Measurements from ENCODE around the gene REPIN1. TPM values are rescaled to one million over a fixed set of nuclear protein-coding genes. Genes with fewer than 3 reads are reported as not detected.

Gene REPIN1
- polyA plus RNA-seq, 1 of the 3 experiments (the other 2 are of a cell fraction), result 91.6 TPM

DNA sequence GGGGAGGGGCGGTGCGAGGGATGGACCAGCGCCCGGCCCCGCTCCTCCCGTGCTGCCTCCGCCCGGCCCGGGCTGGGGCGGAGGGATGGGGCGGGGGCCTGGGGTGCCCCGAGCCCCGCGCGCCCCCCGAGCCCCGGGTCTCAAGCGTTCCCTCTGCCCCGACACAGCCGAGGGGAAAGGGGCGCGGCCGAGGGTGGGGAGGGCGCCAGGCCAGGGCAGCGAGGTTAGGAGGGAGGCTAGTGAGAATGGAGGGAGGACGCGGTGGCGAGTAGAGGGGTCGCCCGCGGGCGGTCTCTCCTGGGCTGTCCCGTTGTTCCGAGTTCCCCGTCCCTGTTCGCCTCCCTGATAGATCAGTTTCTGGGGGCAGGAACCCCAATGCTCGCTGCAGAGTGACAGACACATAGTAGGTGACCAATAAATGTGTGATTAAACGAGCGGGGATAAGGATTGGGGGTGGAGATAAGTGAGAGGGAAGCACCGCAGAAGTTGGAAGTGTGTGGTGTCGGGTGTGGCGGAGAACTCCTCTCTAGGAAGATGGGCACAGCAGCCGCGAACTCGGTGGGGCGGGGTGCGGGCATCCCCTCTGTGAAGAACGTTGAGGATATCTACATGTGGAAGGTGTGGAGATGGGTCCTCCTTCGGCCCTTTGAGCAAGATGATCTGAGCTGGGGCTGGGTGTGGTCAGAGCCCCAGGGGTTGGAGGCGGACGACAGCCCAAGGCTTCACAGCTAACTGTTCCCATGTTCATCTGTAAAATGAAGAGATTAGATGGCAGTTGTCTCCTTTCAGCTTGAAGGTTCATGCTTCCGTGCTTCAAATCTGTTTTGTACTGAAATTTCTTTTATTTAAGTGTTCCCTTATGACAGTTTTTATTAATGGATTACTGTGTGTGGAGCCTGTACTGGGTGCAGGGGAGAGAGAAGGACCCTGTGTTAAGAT is 11.1 kb downstream of the REPIN1 start:
- CTCF ChIA-PET, result interaction anchor here (0.9 to 3.6 kb wide), 5 partner anchors 11 to 42 kb away, joined by 3 to 15 read pairs (median 3); partner anchors contain the start of gene REPIN1

DNA sequence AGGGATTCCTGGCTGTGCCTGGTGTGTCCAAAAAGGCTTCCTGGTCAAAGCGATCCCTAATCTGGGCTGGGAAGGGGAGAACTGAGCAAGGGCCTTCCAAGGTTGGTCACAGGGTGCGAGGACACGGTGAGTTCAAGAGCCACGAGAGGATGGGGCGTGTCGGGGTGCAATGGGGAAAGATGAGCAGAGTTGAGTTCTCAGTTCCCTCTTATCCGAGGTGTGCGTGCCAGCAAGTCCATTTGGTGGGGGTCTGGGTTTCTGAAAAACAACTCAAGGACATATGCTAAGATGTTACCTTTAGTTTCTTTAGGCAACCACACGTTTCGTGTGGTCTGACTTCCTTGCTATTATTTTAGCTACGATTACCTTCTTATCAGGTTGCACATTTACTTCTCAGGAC is 11.8 kb downstream of the REPIN1 start:
- TF ChIP-seq, protein P1, sequence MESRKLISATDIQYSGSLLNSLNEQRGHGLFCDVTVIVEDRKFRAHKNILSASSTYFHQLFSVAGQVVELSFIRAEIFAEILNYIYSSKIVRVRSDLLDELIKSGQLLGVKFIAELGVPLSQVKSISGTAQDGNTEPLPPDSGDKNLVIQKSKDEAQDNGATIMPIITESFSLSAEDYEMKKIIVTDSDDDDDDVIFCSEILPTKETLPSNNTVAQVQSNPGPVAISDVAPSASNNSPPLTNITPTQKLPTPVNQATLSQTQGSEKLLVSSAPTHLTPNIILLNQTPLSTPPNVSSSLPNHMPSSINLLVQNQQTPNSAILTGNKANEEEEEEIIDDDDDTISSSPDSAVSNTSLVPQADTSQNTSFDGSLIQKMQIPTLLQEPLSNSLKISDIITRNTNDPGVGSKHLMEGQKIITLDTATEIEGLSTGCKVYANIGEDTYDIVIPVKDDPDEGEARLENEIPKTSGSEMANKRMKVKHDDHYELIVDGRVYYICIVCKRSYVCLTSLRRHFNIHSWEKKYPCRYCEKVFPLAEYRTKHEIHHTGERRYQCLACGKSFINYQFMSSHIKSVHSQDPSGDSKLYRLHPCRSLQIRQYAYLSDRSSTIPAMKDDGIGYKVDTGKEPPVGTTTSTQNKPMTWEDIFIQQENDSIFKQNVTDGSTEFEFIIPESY (IDR thresholded peaks at IDR 0.05; ENCODE audit: borderline replicate concordance, low read depth), result no peak
- TF ChIP-seq RXRA (IDR thresholded peaks at IDR 0.05; ENCODE audit: borderline replicate concordance, low read depth), result no peak
- TF ChIP-seq TEAD4 (IDR thresholded peaks at IDR 0.05; ENCODE audit: borderline replicate concordance, insufficient read depth), result no peak
- no peak for TF ChIP-seq RCOR1 (IDR thresholded peaks at IDR 0.05; ENCODE audit: low read length)
- TF ChIP-seq, protein P2, sequence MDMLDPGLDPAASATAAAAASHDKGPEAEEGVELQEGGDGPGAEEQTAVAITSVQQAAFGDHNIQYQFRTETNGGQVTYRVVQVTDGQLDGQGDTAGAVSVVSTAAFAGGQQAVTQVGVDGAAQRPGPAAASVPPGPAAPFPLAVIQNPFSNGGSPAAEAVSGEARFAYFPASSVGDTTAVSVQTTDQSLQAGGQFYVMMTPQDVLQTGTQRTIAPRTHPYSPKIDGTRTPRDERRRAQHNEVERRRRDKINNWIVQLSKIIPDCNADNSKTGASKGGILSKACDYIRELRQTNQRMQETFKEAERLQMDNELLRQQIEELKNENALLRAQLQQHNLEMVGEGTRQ (IDR thresholded peaks at IDR 0.05; ENCODE audit: borderline replicate concordance, low read depth, low read length), result no peak
- TF ChIP-seq, protein P3, sequence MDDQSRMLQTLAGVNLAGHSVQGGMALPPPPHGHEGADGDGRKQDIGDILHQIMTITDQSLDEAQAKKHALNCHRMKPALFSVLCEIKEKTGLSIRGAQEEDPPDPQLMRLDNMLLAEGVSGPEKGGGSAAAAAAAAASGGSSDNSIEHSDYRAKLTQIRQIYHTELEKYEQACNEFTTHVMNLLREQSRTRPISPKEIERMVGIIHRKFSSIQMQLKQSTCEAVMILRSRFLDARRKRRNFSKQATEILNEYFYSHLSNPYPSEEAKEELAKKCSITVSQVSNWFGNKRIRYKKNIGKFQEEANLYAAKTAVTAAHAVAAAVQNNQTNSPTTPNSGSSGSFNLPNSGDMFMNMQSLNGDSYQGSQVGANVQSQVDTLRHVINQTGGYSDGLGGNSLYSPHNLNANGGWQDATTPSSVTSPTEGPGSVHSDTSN (IDR thresholded peaks at IDR 0.05), result no peak
- TF ChIP-seq TAF1 (IDR thresholded peaks at IDR 0.05; ENCODE audit: borderline replicate concordance, low read depth, low read length), result no peak
- no peak for TF ChIP-seq MXI1 (IDR thresholded peaks at IDR 0.05; ENCODE audit: low read depth, low read length)
- TF ChIP-seq, protein P4, sequence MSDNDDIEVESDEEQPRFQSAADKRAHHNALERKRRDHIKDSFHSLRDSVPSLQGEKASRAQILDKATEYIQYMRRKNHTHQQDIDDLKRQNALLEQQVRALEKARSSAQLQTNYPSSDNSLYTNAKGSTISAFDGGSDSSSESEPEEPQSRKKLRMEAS (IDR thresholded peaks at IDR 0.05; ENCODE audit: low read depth), result no peak
- TF ChIP-seq SIN3A (IDR thresholded peaks at IDR 0.05; ENCODE audit: borderline replicate concordance, low read depth, low read length), result no peak
- no peak overlapping the region for H3K27ac ChIP-seq (ENCODE audit: low read depth in 2 of 2, low read length in 1 of 2)
- peaks cover 8% of the 10 kb centered on the region; the same call in 1 of the 2 replicates for H4K20me1 ChIP-seq (ENCODE audit: insufficient read depth)
- DNase-seq, result no peak
- H2AFZ ChIP-seq (ENCODE audit: low read depth), result no peak overlapping the region
- no peaks in the 10 kb centered on the region for H3K9me3 ChIP-seq
- peak overlapping the region; percentile 95 for H3K9ac ChIP-seq
- H3K4me3 ChIP-seq (ENCODE audit: low read depth in 2 of 2, low read length in 1 of 2), result peak overlapping the region; percentile 61 to 99
- ChIA-PET CTCF (interaction anchor here (0.6 to 3.6 kb wide), 5 partner anchors 11 to 41 kb away, joined by 3 to 15 read pairs (median 3); partner anchors contain the start of gene REPIN1), POLR2A (interaction anchor here (1.5 to 2.0 kb wide), 2 partner anchors 10 to 12 kb away, joined by 4 to 11 read pairs; partner anchors contain the start of gene REPIN1)
- H3K4me2 ChIP-seq, result peak overlapping the region; percentile 93
- H3F3A ChIP-seq (replicated peaks; ENCODE audit: insufficient read depth), result peaks cover 30% of the 10 kb centered on the region
- H3K27me3 ChIP-seq (ENCODE audit: insufficient read depth), result no peaks in the 10 kb centered on the region
- peaks cover 4 to 7% of the 10 kb centered on the region in 2 experiments for H3K36me3 ChIP-seq (replicated peaks in 1 of 2; ENCODE audit: control insufficient read depth in 1 of 2, insufficient read depth in 2 of 2, low read length in 1 of 2)
- H3K4me1 ChIP-seq (ENCODE audit: control insufficient read depth in 1 of 2, insufficient read depth in 2 of 2, low read depth in 1 of 2, low read length in 1 of 2), result peaks cover 0 to 58% of the 10 kb centered on the region in 2 experiments; a peak in 2 of 4 replicates
- WGBS (ENCODE audit: low lambda C conversion rate), result 93% methylated on average over 11 of the region's 11 CpGs
- H3K79me2 ChIP-seq (ENCODE audit: insufficient read depth), result peaks cover 44% of the 10 kb centered on the region; the same call in 1 of the 2 replicates
- no peaks in the 10 kb centered on the region for H3K9me2 ChIP-seq

More for the DNA sequence above, 11.1 kb downstream of the REPIN1 start:
- Histone ChIP-seq H3K79me2 (ENCODE audit: insufficient read depth) (peaks cover 44% of the 10 kb centered on the region; the same call in 1 of the 2 replicates), H3K9me2 (no peaks in the 10 kb centered on the region), H2AFZ (ENCODE audit: low read depth) (peak overlapping the region; percentile 93), H4K20me1 (ENCODE audit: insufficient read depth) (peaks cover 8% of the 10 kb centered on the region; the same call in 1 of the 2 replicates), H3K9ac (peak overlapping the region; percentile 95), H3K36me3 (replicated peaks in 1 of 2; ENCODE audit: control insufficient read depth in 1 of 2, insufficient read depth in 2 of 2, low read length in 1 of 2) (peaks cover 4 to 8% of the 10 kb centered on the region in 2 experiments), H3K4me3 (ENCODE audit: low read depth in 2 of 2, low read length in 1 of 2) (peak overlapping the region; percentile 61 to 99), H3K27ac (ENCODE audit: low read depth in 2 of 2, low read length in 1 of 2) (peak overlapping the region; percentile 74 to 88), H3K4me1 (ENCODE audit: control insufficient read depth in 1 of 2, insufficient read depth in 2 of 2, low read depth in 1 of 2, low read length in 1 of 2) (peaks cover 0 to 51% of the 10 kb centered on the region in 2 experiments; a peak in 2 of 4 replicates), H3K27me3 (ENCODE audit: insufficient read depth) (no peaks in the 10 kb centered on the region), H3F3A (replicated peaks; ENCODE audit: insufficient read depth) (peaks cover 30% of the 10 kb centered on the region), H3K9me3 (no peaks in the 10 kb centered on the region), H3K4me2 (peak overlapping the region; percentile 93)
- 3% methylated on average over 43 of the region's 52 CpGs for WGBS (ENCODE audit: low lambda C conversion rate)
- 0 out of 2 replicates have a peak, but pooled peaks have one; percentile 3 for TF ChIP-seq SIN3A (IDR thresholded peaks at IDR 0.05; ENCODE audit: borderline replicate concordance, low read depth, low read length)
- TF ChIP-seq, protein P4 (IDR thresholded peaks at IDR 0.05; ENCODE audit: low read depth), result 0 out of 2 replicates have a peak, but pooled peaks have one; percentile 17
- TF ChIP-seq MXI1 (IDR thresholded peaks at IDR 0.05; ENCODE audit: low read depth, low read length), result no peak
- TF ChIP-seq CHD2 (IDR thresholded peaks at IDR 0.05; ENCODE audit: low read length, partially characterized antibody), result peak; percentile 29
- peak; percentile 72 for DNase-seq
- POLR2A ChIA-PET, result interaction anchor here (1.5 to 2.3 kb wide), 3 partner anchors 9 to 11 kb away, joined by 4 to 43 read pairs (median 11); partner anchors contain the start of gene REPIN1
